GM12878 (cell line): Measurements from ENCODE around the gene CLSTN2. TPM values are rescaled to one million over a fixed set of nuclear protein-coding genes. Genes with fewer than 3 reads are reported as not detected.

Experiments used
- ATAC-seq: fragments of 200-7000 bp; cut with Tn5 transposase; 3 replicates; pipeline ENCODE4 v1.9.1; 2020; ENCODE audit warnings: mild to moderate bottlenecking, moderate library complexity
- BruUV-seq: library from RNA; stranded (reverse); fragments of 400-500 nt; replicated peaks from 2 replicates; lab custom pipeline; 2021; lab: Mats Ljungman, UMichigan
- CTCF ChIA-PET: fragments of 300-600 bp; sonication (Branson Sonifier 250); formaldehyde crosslinking; extraction: SDS; loops from one replicate; lab custom pipeline; 2021; ENCODE audit warnings: inconsistent platforms; lab: Yijun Ruan, JAX
- POLR2A ChIA-PET: fragments of 350-600 bp; formaldehyde crosslinking; extraction: SDS; loops from one replicate; lab custom pipeline; 2021; ENCODE audit warnings: inconsistent platforms; lab: Charles Lee
- RAD21 ChIA-PET: fragments of 300-600 bp; sonication (Branson Sonifier 250); formaldehyde crosslinking; loops from one replicate; lab custom pipeline; 2023; ENCODE audit warnings: antibody characterized with exemption; ENCODE audit not compliant: unreplicated experiment; lab: Charles Lee
- SMC1A ChIA-PET: fragments of 300-600 bp; sonication (Branson Sonifier 250); formaldehyde crosslinking; loops from one replicate; lab custom pipeline; 2023; ENCODE audit not compliant: unreplicated experiment, uncharacterized antibody; lab: Charles Lee
- DNase-seq: peaks from one replicate; pipeline ENCODE4 v3.0.0-alpha.2; 2011; ENCODE audit warnings: low read depth, low spot score
- FAIRE-seq: peaks from 3 replicates; lab custom pipeline; 2011; peaks lifted over from hg19 to GRCh38; lab: Jason Lieb, UNC
- H2AFZ ChIP-seq: 2 replicates; pipeline ENCODE4 v1.6.0; 2011; ENCODE audit warnings: low read depth, low read length, control low read depth; ENCODE audit not compliant: control insufficient read depth
- H3K27ac ChIP-seq: 2 replicates; pipeline ENCODE4 v1.5.1; 2011; ENCODE audit warnings: control low read depth; ENCODE audit not compliant: control insufficient read depth, insufficient read depth
- H3K27me3 ChIP-seq, 2 experiments: replicated peaks in 1 of 2; 2 replicates each; pipeline versions ENCODE4 v1.6.0 to v1.6.1; 2011; ENCODE audit warnings: low read length in 1 of 2; ENCODE audit not compliant: control insufficient read depth in 2 of 2, insufficient read depth in 2 of 2
- H3K36me3 ChIP-seq, 2 experiments: 2 replicates each; pipeline ENCODE4 v1.5.1; 2011; ENCODE audit warnings: low read length in 1 of 2; ENCODE audit not compliant: control insufficient read depth in 2 of 2, insufficient read depth in 2 of 2
- H3K4me1 ChIP-seq: 2 replicates; pipeline ENCODE4 v1.6.1; 2011; ENCODE audit warnings: mild to moderate bottlenecking, low read length, moderate library complexity, mixed read lengths; ENCODE audit not compliant: control insufficient read depth, insufficient read depth
- H3K4me2 ChIP-seq: 2 replicates; pipeline ENCODE4 v1.6.0; 2011; ENCODE audit warnings: control low read depth; ENCODE audit not compliant: control insufficient read depth, insufficient read depth
- H3K4me3 ChIP-seq: fragments of 200-600 bp; sonication (generic); 2 replicates; pipeline ENCODE4 v1.5.1; 2016
- H3K79me2 ChIP-seq: 2 replicates; pipeline ENCODE4 v1.6.0; 2011; ENCODE audit warnings: low read length; ENCODE audit not compliant: control insufficient read depth, insufficient read depth
- H3K9ac ChIP-seq: 2 replicates; pipeline ENCODE4 v1.8.0; 2011; ENCODE audit warnings: low read length, control low read depth, mixed read lengths; ENCODE audit not compliant: control insufficient read depth, insufficient read depth
- H3K9me3 ChIP-seq: replicated peaks from 3 replicates; pipeline ENCODE4 v1.5.1; 2011; ENCODE audit warnings: mild to moderate bottlenecking, low read length; ENCODE audit not compliant: control insufficient read depth, insufficient read depth
- H4K20me1 ChIP-seq: 2 replicates; pipeline ENCODE4 v1.6.0; 2011; ENCODE audit not compliant: control insufficient read depth, insufficient read depth
- BCL11A ChIP-seq: IDR thresholded peaks from 2 replicates; pipeline ENCODE4 v1.6.1; 2011; ENCODE audit warnings: low read depth, low read length
- GABPA ChIP-seq: IDR thresholded peaks from 2 replicates; pipeline ENCODE4 v1.6.1; 2014; ENCODE audit warnings: antibody characterized with exemption, low read depth, mild to moderate bottlenecking, inconsistent platforms
- HDGF ChIP-seq: fragments of 450-650 bp; IDR thresholded peaks from 2 replicates; pipeline ENCODE4 v1.6.1; 2016; ENCODE audit warnings: antibody characterized with exemption
- NFXL1 ChIP-seq: fragments of 450-650 bp; IDR thresholded peaks from 2 replicates; pipeline ENCODE4 v1.6.1; 2017; ENCODE audit warnings: antibody characterized with exemption, mild to moderate bottlenecking, borderline replicate concordance
- NR2C2 ChIP-seq: IDR thresholded peaks from 2 replicates; pipeline ENCODE4 v1.6.1; 2011; ENCODE audit warnings: borderline replicate concordance, low read depth; ENCODE audit not compliant: control insufficient read depth, insufficient read length
- SPI1 ChIP-seq: IDR thresholded peaks from 2 replicates; pipeline ENCODE4 v1.6.1; 2011; ENCODE audit warnings: low read depth, mild to moderate bottlenecking, low read length, moderate library complexity, borderline replicate concordance; ENCODE audit not compliant: insufficient read depth
- WRNIP1 ChIP-seq: IDR thresholded peaks from 2 replicates; pipeline ENCODE4 v1.6.1; 2011; ENCODE audit warnings: low read depth, low read length, improper control_type of control experiment, borderline replicate concordance
- WGBS: methylation state at CpG from one replicate; pipeline ENCODE4 v1.1.6; 2016; ENCODE audit warnings: low lambda C conversion rate; ENCODE audit not compliant: insufficient replicate concordance, insufficient coverage; ENCODE audit errors: missing lambda C conversion rate; 5-methylcytosine and 5-hydroxymethylcytosine counted together
- in situ Hi-C: fragments of 300-500 bp; cut with MboI; formaldehyde crosslinking; loops from 9 replicates; pipeline ENCODE4 v1.14.3; 2018; ENCODE audit warnings: mixed read lengths
- intact Hi-C: fragments of 100-400 bp; cut with micrococcal nuclease; formaldehyde crosslinking; loops from one replicate; pipeline ENCODE4 v1.14.2; 2022; ENCODE audit not compliant: unreplicated experiment
- polyA plus RNA-seq, 11 experiments: library from polyadenylated mRNA; depleted of rRNA in 4 of 11; unstranded in 6 of 11; stranded (reverse) in 5 of 11; fragments of >200 nt; fragmentation: Nextera tagmentation in 4 of 11; fragmentation: Illumina TruSeq in 1 of 11; extraction: Ambion mirVana in 4 of 11; extraction: Trizol in 1 of 11; gene quantifications; 1 replicate in 1 of 11; 2 replicates in 10 of 11; pipeline versions ENCODE4 v1.2.1 to v1.2.3, GENCODE V29; 2011 to 2016; ENCODE audit warnings: inconsistent platforms in 2 of 11, missing spikeins in 2 of 11, low read depth in 1 of 11
- total RNA-seq, 4 experiments: library from RNA; depleted of rRNA in 3 of 4; stranded (reverse); fragments of >200 nt in 3 of 4; fragmentation: Illumina TruSeq in 1 of 4; extraction: Trizol in 1 of 4; gene quantifications; 2 replicates each; pipeline versions ENCODE4 v1.2.1 to v1.2.3, GENCODE V29; 2013 to 2021
- TF ChIP-seq, protein P1 (sequence below): fragments of 150-350 bp; IDR thresholded peaks from 2 replicates; pipeline ENCODE4 v1.6.1; 2014; ENCODE audit warnings: mild to moderate bottlenecking, low read depth, low read length
- TF ChIP-seq, protein P2 (sequence below): IDR thresholded peaks from 2 replicates; pipeline ENCODE4 v1.6.1; 2012; ENCODE audit warnings: low read depth, low read length, improper control_type of control experiment

CLSTN2 gene
- total and polyA plus RNA-seq, 10 of the 15 experiments (the other 5 are each of a cell fraction or from before 2014, with no cell fraction given) = under 0.01 to 0.10 (median under 0.01) TPM; not detected in 5

DNA sequence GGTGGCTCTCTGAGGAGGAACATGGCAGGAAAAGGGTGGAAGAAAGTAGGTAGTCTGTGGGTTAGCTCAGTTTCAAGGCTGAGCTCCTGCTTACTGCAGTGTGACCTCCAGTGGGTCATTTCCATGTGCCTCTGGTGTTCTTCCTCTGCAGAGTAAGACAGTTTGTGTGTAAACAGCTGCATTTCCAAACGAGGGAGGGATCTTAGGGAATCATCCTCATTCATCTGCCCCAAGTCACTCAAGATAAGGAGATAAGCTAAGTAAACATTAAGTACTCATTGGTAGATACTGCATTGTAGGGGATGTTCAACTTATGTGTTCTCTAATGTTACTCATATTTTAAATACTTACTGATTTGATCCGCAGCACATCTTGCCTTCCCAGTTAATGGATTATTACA, 83.6 kb downstream of the CLSTN2 start:
- H3K79me2 ChIP-seq = no peaks in the 10 kb centered on the region
- WGBS = 43% methylated on average over 2 of the region's 2 CpGs
- no peak overlapping the region for H3K4me3 ChIP-seq
- no peaks in the 10 kb centered on the region for H4K20me1 ChIP-seq
- in situ Hi-C loops (no loop called here), intact Hi-C loops (no loop called here)
- CTCF ChIA-PET = no interaction called here
- TF ChIP-seq NR2C2 = no peak
- no peak for TF ChIP-seq GABPA
- no peak for TF ChIP-seq HDGF
- TF ChIP-seq, protein P1, sequence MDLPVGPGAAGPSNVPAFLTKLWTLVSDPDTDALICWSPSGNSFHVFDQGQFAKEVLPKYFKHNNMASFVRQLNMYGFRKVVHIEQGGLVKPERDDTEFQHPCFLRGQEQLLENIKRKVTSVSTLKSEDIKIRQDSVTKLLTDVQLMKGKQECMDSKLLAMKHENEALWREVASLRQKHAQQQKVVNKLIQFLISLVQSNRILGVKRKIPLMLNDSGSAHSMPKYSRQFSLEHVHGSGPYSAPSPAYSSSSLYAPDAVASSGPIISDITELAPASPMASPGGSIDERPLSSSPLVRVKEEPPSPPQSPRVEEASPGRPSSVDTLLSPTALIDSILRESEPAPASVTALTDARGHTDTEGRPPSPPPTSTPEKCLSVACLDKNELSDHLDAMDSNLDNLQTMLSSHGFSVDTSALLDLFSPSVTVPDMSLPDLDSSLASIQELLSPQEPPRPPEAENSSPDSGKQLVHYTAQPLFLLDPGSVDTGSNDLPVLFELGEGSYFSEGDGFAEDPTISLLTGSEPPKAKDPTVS = no peak
- no peak for TF ChIP-seq NFXL1
- TF ChIP-seq WRNIP1 = no peak
- H3K4me1 ChIP-seq = no peaks in the 10 kb centered on the region
- H3K9me3 ChIP-seq = no peaks in the 10 kb centered on the region
- ATAC-seq (no peak), DNase-seq (no peak), FAIRE-seq (no peak)
- H3K27ac ChIP-seq = no peak overlapping the region
- H3K27me3 ChIP-seq = no peaks in the 10 kb centered on the region; a peak in 3 of 4 replicates
- SMC1A ChIA-PET = no interaction called here
- no peak overlapping the region for H3K4me2 ChIP-seq
- BruUV-seq = no TSS peak
- RAD21 ChIA-PET = no interaction called here
- H3K9ac ChIP-seq = no peak overlapping the region
- no peak overlapping the region for H2AFZ ChIP-seq
- POLR2A ChIA-PET = no interaction called here
- no peaks in the 10 kb centered on the region for H3K36me3 ChIP-seq

DNA sequence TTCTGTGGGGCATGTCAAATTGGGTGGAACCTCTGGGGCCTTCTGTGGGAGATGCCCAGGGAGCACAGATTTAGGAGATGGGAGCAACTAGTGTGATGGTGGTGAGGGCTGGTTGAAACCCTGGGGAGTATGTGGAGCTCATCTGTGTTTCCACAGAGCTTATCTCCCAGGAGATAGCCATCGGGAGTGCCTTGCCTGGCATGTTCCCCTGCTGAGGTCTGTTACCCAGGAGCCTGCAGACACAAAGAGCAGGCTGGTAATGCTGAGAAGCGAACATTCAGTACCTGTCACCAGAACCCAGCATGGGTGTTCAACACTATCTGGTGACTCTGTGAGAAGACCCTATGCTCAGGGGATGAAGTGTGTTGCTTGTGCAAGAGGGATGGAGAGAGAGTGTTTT, 85.0 kb downstream of the CLSTN2 start:
- ChIA-PET RAD21 (no interaction called here), POLR2A (no interaction called here), CTCF (no interaction called here), SMC1A (no interaction called here)
- intact Hi-C loops (no loop called here), in situ Hi-C loops (no loop called here)
- H4K20me1 ChIP-seq = no peaks in the 10 kb centered on the region
- H3K4me3 ChIP-seq = no peak overlapping the region
- ATAC-seq (no peak), FAIRE-seq (no peak), DNase-seq (no peak)
- H3K27me3 ChIP-seq = no peaks in the 10 kb centered on the region; a peak in 3 of 4 replicates
- no TSS peak for BruUV-seq
- no peaks in the 10 kb centered on the region for H3K79me2 ChIP-seq
- H3K27ac ChIP-seq = no peak overlapping the region
- no peak for TF ChIP-seq WRNIP1
- TF ChIP-seq, protein P2, sequence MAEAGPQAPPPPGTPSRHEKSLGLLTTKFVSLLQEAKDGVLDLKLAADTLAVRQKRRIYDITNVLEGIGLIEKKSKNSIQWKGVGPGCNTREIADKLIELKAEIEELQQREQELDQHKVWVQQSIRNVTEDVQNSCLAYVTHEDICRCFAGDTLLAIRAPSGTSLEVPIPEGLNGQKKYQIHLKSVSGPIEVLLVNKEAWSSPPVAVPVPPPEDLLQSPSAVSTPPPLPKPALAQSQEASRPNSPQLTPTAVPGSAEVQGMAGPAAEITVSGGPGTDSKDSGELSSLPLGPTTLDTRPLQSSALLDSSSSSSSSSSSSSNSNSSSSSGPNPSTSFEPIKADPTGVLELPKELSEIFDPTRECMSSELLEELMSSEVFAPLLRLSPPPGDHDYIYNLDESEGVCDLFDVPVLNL = no peak
- TF ChIP-seq SPI1 = no peak
- TF ChIP-seq BCL11A = no peak
- WGBS = 0% methylated on average over 2 of the region's 2 CpGs
- H3K9ac ChIP-seq = no peak overlapping the region
- H3K9me3 ChIP-seq = no peaks in the 10 kb centered on the region
- H2AFZ ChIP-seq = no peak overlapping the region
- H3K4me2 ChIP-seq = no peak overlapping the region
- no peaks in the 10 kb centered on the region for H3K4me1 ChIP-seq
- H3K36me3 ChIP-seq = no peaks in the 10 kb centered on the region
